Cardiac fibroblast (primary cell): ENCODE data around the gene CFAP97D2.

Experiments used
- DNase-seq, 2 donors: peaks; one replicate each; pipeline versions ENCODE4 v3.0.0 to v3.0.0-alpha.2; 2010; ENCODE audit warnings: low read depth in 2 of 2
- H3K4me3 ChIP-seq, 2 donors: replicated peaks in 1 of 2; 1 replicate in 1 of 2; 2 replicates in 1 of 2; pipeline ENCODE4 v1.5.1; 2011; ENCODE audit warnings: low read depth in 2 of 2, low read length in 2 of 2, mild to moderate bottlenecking in 2 of 2, moderate library complexity in 1 of 2
- CTCF ChIP-seq: IDR thresholded peaks from one replicate; pipeline ENCODE4 v1.5.1; 2011; ENCODE audit warnings: low read depth, mild to moderate bottlenecking, low read length, inconsistent platforms

The CFAP97D2 gene

GRCh38 chr13:114256547-114256946 lies 77.5 kb downstream of the CFAP97D2 start:
- H3K4me3 ChIP-seq = no peak overlapping the region
- no peak for DNase-seq
- TF ChIP-seq CTCF = no peak

- DNase-seq = no peak
- no peak for TF ChIP-seq CTCF
- H3K4me3 ChIP-seq = no peak overlapping the region
Observed at GRCh38 chr13:114257014-114257413, 78.0 kb downstream of the CFAP97D2 start.

- DNase-seq = no peak
- no peak for TF ChIP-seq CTCF
- H3K4me3 ChIP-seq = no peak overlapping the region
Observed at GRCh38 chr13:114258589-114258988, 79.5 kb downstream of the CFAP97D2 start.

- no peak overlapping the region for H3K4me3 ChIP-seq
- DNase-seq = no peak
- TF ChIP-seq CTCF = no peak
Observed at GRCh38 chr13:114259374-114259773, 80.3 kb downstream of the CFAP97D2 start.

GRCh38 chr13:114259974-114260373 lies 80.9 kb downstream of the CFAP97D2 start:
- DNase-seq = no peak
- H3K4me3 ChIP-seq = no peak overlapping the region
- no peak for TF ChIP-seq CTCF

- no peak for DNase-seq
- no peak overlapping the region for H3K4me3 ChIP-seq
- TF ChIP-seq CTCF = no peak
Observed at GRCh38 chr13:114260814-114261213, 81.8 kb downstream of the CFAP97D2 start.

GRCh38 chr13:114261328-114261965 lies 82.4 kb downstream of the CFAP97D2 start:
- DNase-seq = no peak
- H3K4me3 ChIP-seq = no peak overlapping the region
- TF ChIP-seq CTCF = no peak
